HG02938 (cell line): ENCODE data around the gene MLC1.

Experiments
- ATAC-seq: cut with Tn5 transposase; IDR thresholded peaks from one replicate; pipeline ENCODE4 v1.9.1; 2021; ENCODE audit warnings: mild to moderate bottlenecking, moderate library complexity; ENCODE audit not compliant: unreplicated experiment

MLC1 gene

DNA sequence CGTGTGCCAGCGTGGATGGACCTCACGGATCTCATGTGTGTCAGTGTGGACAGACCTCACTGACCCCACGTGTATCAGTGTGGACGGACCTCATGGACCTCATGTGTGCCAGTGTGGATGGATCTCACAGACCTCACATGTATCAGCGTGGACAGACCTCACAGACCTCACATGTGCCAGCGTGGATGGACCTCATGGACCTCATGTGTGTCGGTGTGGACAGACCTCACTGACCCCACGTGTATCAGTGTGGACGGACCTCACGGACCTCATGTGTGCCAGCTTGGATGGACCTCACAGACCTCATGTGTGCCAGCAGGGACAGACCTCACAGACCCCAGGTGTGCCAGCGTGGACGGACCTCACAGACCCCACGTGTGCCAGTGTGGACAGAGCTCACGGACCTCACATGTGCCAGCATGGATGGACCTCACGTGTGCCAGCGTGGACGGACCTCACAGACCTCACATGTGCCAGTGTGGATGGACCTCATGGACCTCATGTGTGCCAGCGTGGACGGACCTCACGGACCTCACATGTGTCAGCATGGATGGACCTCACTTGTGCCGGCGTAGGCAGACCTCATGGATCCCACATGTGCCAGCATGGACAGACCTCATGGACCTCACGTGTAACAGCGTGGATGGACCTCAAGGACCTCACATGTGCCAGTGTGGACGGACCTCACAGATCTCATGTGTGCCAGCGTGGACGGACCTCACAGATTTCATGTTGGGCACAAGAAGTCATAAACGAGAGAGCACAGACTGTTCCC is 45.4 kb downstream of the MLC1 start:
- ATAC-seq, result no peak

- ATAC-seq, result no peak
Observed at GRCh38 chr22:50035976-50036724, 49.1 kb downstream of the MLC1 start.

DNA sequence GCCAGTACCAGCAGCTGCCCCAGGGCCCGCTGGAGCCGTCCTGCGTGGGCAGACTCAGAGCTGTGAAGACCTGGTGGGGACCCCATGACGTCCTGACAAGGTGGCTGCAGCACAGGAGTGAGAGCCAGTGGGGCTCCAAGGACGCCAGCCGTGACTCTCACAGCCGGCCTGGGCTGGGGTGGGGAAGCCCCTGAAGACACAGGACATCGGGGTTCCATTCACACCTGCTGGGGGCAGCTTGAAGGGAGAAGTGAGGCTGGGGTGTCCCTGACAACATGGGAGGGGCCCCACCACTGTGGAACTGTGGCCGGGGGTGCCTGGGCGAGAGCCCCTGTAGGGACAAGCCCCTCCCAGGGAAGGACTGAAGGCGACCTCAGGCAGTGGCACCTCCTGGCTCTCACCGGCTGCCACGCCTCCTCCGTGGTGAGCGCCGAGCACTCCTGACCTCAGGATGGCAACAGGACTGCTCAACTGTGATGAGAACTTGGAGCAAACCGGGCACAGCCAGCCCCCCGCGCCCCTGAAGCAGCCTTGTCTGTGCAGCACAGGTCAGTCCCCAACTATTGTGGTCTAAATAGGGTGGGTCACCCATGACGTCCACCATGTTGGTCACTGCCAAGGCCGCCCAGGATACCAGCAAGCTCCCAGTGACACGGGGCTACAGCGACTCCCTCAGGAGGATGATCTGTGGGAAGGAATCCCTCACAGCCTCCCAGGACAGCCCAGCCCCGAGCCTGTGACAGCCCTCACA is 49.9 kb downstream of the MLC1 start:
- no peak for ATAC-seq

GRCh38 chr22:50034126-50035081 is 50.8 kb downstream of the MLC1 start:
- ATAC-seq, result no peak

GRCh38 chr22:50032941-50033601 is 52.2 kb downstream of the MLC1 start:
- ATAC-seq, result no peak

DNA sequence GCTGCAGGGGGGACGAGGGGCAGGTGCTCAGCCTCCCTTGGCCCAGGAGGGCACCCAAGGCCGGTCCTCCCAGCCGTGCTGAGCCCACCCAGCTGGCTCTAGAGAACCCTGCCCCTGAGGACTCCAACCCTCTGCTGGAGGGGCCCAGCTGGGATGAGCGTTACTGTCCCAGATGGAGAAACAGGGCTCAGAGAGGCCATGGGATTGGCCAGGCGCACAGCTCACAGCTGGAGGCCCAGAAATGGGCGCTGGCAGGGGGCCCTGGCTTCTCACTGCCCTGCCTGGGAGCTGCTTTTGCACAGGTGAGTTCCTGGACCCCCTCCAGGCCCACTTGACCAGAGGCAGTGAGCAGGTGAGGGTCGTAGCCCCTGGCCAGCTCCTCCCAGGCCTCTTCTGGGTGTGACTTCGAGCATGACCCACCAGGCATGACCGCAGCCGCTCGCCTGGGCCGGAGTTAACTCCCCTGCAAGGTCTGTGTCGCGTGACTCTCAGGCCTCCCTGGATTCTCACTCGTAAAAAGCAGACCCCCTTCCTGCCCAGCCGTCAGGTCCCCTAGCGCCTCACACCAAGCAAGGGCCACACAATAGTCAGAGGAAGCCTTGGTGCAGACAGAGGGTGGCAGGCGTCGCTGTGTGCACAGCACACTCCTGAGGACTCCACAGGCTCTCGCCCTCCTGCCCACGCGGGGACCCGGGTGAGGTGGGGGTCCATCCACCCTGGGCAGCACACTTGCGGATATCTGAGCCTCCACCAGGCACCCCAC is 52.9 kb downstream of the MLC1 start:
- no peak for ATAC-seq

- ATAC-seq, result no peak
Observed at GRCh38 chr22:50031189-50032091, 53.8 kb downstream of the MLC1 start.

DNA sequence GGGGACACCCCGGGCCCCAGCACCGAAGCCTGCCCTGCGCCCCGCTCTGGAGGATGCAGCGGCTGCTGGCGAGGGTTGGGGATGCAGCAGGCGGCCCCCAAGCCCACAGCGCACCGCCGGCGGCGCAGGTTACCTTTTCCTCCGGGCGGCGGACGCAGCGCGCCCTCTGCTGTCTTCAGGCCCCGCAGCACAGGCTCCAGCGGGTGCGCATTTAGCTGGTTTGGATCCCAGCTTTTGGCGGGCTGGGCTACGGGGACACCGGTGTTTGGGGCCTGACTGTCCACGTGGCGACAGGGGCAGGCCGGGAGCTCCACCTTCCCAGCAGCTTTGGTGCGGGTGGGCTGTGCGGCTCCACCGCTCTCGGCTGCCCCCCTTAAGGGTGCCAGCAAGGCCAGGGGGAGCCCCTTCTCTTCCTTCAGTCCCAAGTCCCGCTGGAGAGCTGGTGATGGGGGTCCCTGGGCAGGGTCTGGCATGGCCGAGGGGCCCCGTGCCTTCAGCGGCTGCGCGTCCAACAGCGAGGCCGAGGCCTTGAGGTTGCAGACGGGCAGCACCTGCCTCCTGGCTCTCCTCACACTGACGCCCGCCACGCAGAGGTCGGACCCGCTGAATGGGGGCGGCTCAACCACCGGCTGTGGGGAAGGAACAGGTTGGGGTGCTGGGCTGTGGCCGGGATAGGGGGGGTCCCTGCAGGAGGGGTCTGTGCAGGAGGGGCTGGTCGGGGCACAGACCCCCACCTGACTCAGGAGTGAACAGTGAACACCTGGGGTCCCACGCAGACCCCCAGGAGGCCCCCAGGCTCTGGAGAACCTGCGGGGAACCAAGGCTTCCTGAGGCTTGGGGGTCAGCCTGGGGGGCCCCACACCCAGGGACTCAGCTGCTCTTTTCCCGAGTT is 54.7 kb downstream of the MLC1 start:
- ATAC-seq, result no peak

DNA sequence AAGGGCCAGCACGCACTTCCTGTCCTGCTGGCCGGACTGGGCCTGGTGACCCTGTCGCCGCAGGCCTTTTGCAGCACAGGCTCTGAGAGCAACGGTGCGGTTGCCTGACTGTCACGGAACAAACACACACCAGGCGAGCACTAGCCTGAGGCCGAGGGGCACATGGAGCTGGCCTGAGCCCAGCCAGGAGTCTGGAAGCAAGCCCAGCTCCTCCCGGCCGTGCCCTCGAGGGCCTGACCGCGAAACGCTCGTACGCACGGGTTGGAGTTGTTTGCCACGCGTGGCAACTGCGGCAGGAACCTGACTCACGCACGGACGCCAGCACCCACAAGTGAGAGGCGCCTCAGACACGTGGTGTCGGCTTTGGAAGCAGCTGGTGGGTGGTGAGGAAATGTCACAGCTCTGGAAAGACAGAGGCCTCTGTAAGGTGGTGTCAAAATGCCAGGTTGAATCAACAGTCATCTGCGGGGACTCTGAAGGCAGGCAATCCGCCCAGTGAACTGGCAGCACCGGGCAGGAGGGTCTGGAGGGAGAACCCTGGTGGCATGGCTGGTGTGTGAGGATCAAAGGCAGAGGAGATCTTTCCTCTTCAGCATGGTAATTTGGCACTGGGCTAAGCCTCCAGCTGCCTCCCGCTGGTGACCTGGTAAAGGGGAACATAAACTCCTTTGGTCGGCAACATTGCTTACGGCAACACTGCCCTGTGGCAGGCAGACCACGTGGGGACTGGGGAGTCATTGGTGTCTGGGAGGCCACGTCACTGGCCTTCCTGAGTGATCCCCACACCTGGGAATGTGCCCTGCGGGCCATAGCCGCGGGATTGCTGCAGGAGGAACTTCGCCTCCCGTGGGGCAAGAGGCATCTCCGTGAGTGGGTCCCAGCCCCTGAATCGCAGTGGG is 57.3 kb downstream of the MLC1 start:
- no peak for ATAC-seq

- ATAC-seq, result no peak
Observed at GRCh38 chr22:50025993-50026392, 59.2 kb downstream of the MLC1 start.

GRCh38 chr22:50022171-50022819 is 62.9 kb downstream of the MLC1 start:
- no peak for ATAC-seq

DNA sequence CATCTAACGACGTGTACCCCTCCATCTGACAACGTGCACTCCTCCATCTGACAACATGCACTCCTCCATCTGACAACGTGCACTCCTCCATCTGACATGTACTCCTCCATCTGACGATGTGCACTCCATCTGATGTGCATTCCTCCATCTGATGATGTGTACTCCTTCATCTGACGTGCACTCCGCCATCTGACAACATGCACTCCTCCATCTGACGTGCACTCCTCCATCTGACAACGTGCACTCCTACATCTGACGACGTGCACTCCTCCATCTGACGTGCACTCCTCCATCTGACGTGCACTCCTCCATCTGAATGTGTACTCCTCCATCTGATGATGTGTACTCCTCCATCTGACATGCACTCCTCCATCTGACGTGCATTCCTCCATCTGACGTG is 64.6 kb downstream of the MLC1 start:
- ATAC-seq, result no peak

GRCh38 chr22:50019316-50019715 is 65.9 kb downstream of the MLC1 start:
- no peak for ATAC-seq

GRCh38 chr22:50018608-50019285 is 66.5 kb downstream of the MLC1 start:
- ATAC-seq, result no peak

DNA sequence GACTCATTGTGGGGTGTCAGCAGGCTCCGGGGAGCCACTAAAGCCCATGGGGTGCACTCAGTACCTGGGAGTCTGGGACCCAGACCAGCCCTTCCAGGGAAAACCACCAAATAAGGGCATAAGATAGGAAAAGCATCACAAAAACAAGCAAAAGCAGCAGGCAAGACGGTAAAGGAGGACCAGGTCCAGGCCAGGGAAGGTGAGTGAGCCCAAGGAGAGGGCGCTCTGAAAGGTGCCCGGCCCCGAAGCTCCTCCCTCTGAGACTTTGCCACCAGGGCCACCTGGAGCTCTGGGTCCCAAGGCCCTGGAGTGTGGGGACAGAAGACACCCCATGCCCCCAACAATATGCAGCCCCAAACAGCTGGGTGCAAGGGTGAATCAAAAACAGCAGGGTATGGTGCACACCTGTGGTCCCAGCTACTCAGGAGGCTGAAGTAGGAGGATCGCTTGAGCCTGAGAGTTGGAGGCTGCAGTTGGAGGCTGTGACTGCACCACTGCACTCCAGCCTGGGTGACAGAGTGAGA is 67.5 kb downstream of the MLC1 start:
- no peak for ATAC-seq
